ENCODE data around the gene KCNG4. TPM values are rescaled to one million over a fixed set of nuclear protein-coding genes. Genes with fewer than 3 reads are reported as not detected.

The KCNG4 gene
- total and polyA plus RNA-seq, 10 of the 15 experiments (the other 5 are each of a cell fraction or from before 2014, with no cell fraction given), result not detected

GRCh38 chr16:84233748-84234147, 6.1 kb downstream of the KCNG4 start:
- H2AFZ ChIP-seq (ENCODE audit: control insufficient read depth, low read depth, low read length), result no peak overlapping the region
- H3K4me1 ChIP-seq (ENCODE audit: control insufficient read depth, insufficient read depth, low read length), result no peaks in the 10 kb centered on the region
- ATAC-seq (no peak), FAIRE-seq (no peak), DNase-seq (ENCODE audit: low read depth, low spot score) (no peak)
- BruUV-seq (replicated peaks), result no TSS peak
- TF ChIP-seq RAD51 (IDR thresholded peaks at IDR 0.05) (no peak), SREBF2 (IDR thresholded peaks at IDR 0.05; ENCODE audit: low read length) (no peak), LARP7 (IDR thresholded peaks at IDR 0.05) (no peak), SMC3 (IDR thresholded peaks at IDR 0.05; ENCODE audit: borderline replicate concordance, low read length) (no peak), MXI1 (IDR thresholded peaks at IDR 0.05; ENCODE audit: low read depth, low read length) (no peak)
- TF ChIP-seq, protein P1, sequence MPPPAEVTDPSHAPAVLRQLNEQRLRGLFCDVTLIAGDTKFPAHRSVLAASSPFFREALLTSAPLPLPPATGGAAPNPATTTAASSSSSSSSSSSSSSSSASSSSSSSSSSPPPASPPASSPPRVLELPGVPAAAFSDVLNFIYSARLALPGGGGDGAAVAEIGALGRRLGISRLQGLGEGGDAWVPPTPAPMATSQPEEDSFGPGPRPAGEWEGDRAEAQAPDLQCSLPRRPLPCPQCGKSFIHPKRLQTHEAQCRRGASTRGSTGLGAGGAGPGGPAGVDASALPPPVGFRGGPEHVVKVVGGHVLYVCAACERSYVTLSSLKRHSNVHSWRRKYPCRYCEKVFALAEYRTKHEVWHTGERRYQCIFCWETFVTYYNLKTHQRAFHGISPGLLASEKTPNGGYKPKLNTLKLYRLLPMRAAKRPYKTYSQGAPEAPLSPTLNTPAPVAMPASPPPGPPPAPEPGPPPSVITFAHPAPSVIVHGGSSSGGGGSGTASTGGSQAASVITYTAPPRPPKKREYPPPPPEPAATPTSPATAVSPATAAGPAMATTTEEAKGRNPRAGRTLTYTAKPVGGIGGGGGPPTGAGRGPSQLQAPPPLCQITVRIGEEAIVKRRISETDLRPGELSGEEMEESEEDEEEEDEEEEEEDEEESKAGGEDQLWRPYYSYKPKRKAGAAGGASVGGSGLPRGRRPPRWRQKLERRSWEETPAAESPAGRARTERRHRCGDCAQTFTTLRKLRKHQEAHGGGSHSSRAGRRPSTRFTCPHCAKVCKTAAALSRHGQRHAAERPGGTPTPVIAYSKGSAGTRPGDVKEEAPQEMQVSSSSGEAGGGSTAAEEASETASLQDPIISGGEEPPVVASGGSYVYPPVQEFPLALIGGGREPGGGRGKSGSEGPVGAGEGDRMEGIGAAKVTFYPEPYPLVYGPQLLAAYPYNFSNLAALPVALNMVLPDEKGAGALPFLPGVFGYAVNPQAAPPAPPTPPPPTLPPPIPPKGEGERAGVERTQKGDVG (CRISPR knock-in tag; IDR thresholded peaks at IDR 0.05), result no peak
- TF ChIP-seq, protein P2, sequence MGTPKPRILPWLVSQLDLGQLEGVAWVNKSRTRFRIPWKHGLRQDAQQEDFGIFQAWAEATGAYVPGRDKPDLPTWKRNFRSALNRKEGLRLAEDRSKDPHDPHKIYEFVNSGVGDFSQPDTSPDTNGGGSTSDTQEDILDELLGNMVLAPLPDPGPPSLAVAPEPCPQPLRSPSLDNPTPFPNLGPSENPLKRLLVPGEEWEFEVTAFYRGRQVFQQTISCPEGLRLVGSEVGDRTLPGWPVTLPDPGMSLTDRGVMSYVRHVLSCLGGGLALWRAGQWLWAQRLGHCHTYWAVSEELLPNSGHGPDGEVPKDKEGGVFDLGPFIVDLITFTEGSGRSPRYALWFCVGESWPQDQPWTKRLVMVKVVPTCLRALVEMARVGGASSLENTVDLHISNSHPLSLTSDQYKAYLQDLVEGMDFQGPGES (IDR thresholded peaks at IDR 0.05), result no peak
- no peaks in the 10 kb centered on the region for H4K20me1 ChIP-seq (ENCODE audit: control insufficient read depth, insufficient read depth)
- no peak overlapping the region for H3K9ac ChIP-seq (ENCODE audit: control insufficient read depth, insufficient read depth, low read length)
- POLR2A ChIA-PET, result no interaction called here
- peaks cover 0 to 4% of the 10 kb centered on the region in 2 experiments; a peak in 2 of 4 replicates for H3K27me3 ChIP-seq (replicated peaks in 1 of 2; ENCODE audit: control insufficient read depth in 2 of 2, insufficient read depth in 2 of 2, low read length in 1 of 2)
- H3K4me3 ChIP-seq, result no peak overlapping the region
- 33% methylated on average over 9 of the region's 9 CpGs for WGBS (ENCODE audit: insufficient coverage, insufficient replicate concordance, low lambda C conversion rate, missing lambda C conversion rate)
- H3K9me3 ChIP-seq (replicated peaks; ENCODE audit: control insufficient read depth, insufficient read depth, low read length), result no peaks in the 10 kb centered on the region
- SMC1A ChIA-PET (ENCODE audit: uncharacterized antibody, unreplicated experiment), result interaction anchor here (0.7 kb wide), 1 partner anchor 1054 kb away, joined by 3 read pairs; no protein-coding TSS in a partner anchor
- RAD21 ChIA-PET (ENCODE audit: unreplicated experiment), result no interaction called here
- no peak overlapping the region for H3K4me2 ChIP-seq (ENCODE audit: control insufficient read depth, insufficient read depth)
- no peak overlapping the region for H3K27ac ChIP-seq (ENCODE audit: control insufficient read depth, insufficient read depth)
- CTCF ChIA-PET, result interaction anchor here (1.0 kb wide), 1 partner anchor 9 kb away, joined by 3 read pairs; no protein-coding TSS in a partner anchor
- intact Hi-C loops (cut with micrococcal nuclease; ENCODE audit: unreplicated experiment), result no loop called here
- H3K36me3 ChIP-seq (ENCODE audit: control insufficient read depth in 2 of 2, insufficient read depth in 2 of 2, low read length in 1 of 2), result no peaks in the 10 kb centered on the region
- no peaks in the 10 kb centered on the region for H3K79me2 ChIP-seq (ENCODE audit: control insufficient read depth, insufficient read depth, low read length)
- in situ Hi-C loops (cut with MboI), result no loop called here

Measured in GM12878 (cell line).